ENCODE measurements around the gene BRAF.

DNA sequence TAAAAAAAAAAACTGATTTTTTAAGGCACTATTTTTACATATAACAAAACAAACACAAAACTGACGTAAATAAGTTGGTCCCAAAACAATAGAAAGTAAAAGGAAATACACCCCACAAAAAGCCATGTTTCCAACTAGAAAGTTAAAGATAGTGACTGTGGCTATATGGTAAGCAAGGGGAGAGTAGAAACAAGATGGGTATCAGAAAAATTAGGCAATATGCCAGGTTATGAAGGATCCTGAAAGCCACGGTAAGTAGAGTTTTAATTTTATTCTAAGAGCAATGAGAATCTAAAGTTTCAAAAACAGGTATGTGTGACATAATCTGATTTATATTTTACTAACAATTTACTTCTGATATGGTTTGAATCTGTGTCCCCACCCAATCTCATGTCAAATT is 61.5 kb downstream of the BRAF start:
- TF ChIP-seq POLR2A (IDR thresholded peaks at IDR 0.05) (no peak), EP300 (IDR thresholded peaks at IDR 0.05) (no peak), CTCF (IDR thresholded peaks at IDR 0.05) (no peak)

All from tibial nerve (tissue), 4 donors.